SU-DHL-6 (cell line): ENCODE data around the gene WT1.
"Not testable (repeated sequence)": the region's sequence is repeated elsewhere in the genome, so short reads cannot be mapped to it uniquely, and the experiment has no call there.

Experiments
- EZH2phosphoT487 ChIP-seq: fragments of 200-600 bp; sonication (generic), shearing (Covaris generic); conservative IDR thresholded peaks from 2 replicates; pipeline ENCODE4 v1.6.1; 2018; ENCODE audit warnings: mild to moderate bottlenecking, antibody characterized with exemption, low read length, moderate library complexity, mixed read lengths
- TF ChIP-seq, protein P1 (sequence below): fragments of 200-600 bp; sonication (generic); IDR thresholded peaks from one replicate; pipeline ENCODE4 v1.5.1; 2017; ENCODE audit warnings: antibody characterized with exemption, mild to moderate bottlenecking, low read length, moderate library complexity; ENCODE audit not compliant: insufficient read depth, poor library complexity, severe bottlenecking

DNA sequence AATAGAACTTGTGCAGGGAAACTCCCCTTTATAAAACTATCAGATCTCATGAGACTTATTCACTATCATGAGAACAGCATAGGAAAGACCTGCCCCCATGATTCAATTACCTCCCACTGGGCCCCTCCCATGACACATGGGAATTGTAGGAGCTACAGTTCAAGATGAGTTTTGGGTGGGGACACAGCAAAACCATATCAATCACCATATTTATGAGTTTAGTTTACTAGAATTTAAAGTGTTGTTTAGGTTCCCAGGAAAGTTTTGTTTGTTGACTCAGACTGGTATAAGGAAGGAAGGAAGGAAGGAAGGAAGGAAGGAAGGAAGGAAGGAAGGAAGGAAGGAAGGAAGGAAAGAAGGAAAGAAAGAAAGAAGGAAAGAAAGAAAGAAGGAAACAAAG is 65.4 kb downstream of the WT1 start:
- TF ChIP-seq, protein P1, sequence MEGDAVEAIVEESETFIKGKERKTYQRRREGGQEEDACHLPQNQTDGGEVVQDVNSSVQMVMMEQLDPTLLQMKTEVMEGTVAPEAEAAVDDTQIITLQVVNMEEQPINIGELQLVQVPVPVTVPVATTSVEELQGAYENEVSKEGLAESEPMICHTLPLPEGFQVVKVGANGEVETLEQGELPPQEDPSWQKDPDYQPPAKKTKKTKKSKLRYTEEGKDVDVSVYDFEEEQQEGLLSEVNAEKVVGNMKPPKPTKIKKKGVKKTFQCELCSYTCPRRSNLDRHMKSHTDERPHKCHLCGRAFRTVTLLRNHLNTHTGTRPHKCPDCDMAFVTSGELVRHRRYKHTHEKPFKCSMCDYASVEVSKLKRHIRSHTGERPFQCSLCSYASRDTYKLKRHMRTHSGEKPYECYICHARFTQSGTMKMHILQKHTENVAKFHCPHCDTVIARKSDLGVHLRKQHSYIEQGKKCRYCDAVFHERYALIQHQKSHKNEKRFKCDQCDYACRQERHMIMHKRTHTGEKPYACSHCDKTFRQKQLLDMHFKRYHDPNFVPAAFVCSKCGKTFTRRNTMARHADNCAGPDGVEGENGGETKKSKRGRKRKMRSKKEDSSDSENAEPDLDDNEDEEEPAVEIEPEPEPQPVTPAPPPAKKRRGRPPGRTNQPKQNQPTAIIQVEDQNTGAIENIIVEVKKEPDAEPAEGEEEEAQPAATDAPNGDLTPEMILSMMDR = not testable (repeated sequence)
- not testable (repeated sequence) for TF ChIP-seq EZH2phosphoT487
